Skeletal muscle cell (primary cell): ENCODE results near the gene KCNA3.
"Not testable (repeated sequence)": the region's sequence is repeated elsewhere in the genome, so short reads cannot be mapped to it uniquely, and the experiment has no call there.

ENCODE experiments used
- DNase-seq: peaks from one replicate; pipeline ENCODE4 v3.0.0-alpha.2; 2010; ENCODE audit warnings: low read depth
- H3K4me3 ChIP-seq: 2 replicates; pipeline ENCODE4 v1.5.1; 2011; ENCODE audit warnings: low read depth, mild to moderate bottlenecking, control low read depth, low read length, moderate library complexity

Gene KCNA3

DNA sequence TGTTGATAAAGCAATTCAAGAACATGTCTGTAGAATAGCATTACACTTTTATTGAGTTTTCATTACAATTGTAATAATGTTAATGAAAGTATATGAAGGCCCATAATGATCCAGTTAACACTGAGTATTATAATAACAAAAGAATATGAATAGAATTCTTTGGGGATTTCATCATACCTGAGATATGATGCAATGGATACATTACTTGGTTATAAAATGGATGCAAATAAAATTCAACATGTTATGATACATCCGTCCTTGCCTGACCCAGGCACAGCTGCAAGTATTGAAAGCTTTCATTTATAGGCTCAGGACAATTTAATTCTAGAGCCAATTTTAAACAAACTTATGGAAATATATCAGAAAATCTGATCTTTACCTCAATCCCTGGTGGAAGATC, 8.2 kb upstream of the KCNA3 start:
- no peak for DNase-seq
- H3K4me3 ChIP-seq, result no peak overlapping the region

DNA sequence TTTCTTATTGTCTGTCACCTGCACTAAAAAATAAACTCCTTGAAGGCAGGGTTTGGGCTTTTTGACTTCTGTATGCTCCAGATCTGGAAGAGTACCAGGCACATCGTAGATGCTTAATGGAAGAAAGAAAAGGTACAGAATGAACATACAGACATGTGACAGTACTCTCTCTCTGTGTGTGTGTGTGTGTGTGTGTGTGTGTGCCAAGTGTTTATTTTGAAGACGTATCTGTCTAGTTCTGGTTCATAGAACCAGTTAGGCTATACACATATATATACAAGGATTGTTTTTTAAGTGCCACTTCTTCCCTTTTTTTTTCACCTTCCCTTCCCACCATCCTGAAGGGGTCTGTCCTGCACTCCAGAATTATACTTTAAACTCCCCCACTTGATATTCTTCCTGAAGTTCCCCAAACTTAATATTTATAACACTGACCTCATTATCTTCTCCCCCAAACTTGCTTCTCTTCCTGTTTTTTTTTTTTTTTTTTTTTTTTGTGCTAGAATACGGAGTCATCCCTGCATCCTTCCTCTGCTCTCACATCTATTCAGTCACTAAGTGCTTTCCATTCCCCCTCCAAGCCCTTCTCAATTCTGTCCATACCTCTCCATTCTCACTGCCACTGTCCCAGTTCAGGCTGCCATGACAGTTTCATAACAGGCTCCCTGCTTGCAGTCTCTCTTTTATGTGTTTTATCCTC, 5.4 kb upstream of the KCNA3 start:
- H3K4me3 ChIP-seq, result no peak overlapping the region
- DNase-seq, result no peak

GRCh38 chr1:110677526-110677925, 2.8 kb upstream of the KCNA3 start:
- no peak overlapping the region for H3K4me3 ChIP-seq
- no peak for DNase-seq

DNA sequence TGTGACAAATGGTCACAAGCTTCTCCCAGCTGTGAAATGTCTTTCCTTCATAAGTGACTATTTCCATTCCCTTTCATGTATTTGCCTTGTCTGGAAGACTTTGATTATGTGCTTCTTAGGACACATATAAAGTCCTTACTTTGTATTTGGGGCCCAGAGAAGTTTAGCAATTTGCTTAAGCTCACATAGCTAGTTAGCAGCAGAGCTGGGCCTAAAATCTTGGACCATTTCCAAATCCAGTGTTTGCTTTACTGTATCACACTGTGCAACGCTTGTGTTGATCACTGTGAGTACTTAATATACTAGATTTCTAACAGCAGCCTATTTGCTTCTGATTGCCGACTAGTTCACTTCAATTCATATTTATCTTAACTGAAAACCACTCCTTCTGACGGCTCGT, 2.2 kb upstream of the KCNA3 start:
- no peak for DNase-seq
- H3K4me3 ChIP-seq, result no peak overlapping the region

DNA sequence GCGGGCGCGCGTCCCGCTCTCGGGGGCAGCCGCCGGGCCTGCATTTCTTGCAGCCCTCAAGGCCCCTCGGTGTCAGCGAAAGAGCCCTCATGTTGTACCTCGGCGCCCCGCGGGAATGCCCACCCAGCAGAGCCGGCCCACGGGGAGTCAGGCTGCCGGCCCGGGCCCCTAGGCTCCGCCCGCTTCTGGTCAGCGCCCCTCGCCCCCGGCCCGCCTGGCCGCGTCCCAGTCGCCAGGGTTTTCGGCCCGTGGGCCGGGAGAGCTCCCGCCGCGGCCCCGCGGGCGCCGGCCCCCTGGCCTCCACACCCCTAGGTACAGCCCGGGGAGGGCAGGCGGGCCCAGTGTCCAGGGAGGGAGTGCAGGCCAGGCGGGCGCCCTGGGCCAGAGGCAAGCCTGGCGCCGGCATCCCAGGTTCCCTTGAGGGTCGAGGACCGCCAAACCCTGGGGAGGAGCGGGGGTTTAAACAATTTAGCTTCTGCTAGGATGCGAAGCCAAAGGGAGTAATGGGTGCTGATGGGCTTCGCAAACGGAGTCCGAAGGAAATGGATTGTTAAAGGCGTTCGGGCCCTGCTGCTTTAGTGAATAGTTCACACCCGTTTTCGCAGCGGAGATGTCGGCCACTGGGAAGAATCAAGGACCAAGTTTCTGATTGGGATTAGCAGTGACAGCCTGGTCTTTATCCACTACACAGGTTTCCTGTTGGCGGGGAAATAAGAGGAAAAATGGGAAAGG, 486 bp upstream of the KCNA3 start:
- DNase-seq, result no peak
- peak overlapping the region; percentile 42 for H3K4me3 ChIP-seq

GRCh38 chr1:110673805-110674336, 869 bp downstream of the KCNA3 start:
- H3K4me3 ChIP-seq, result no peak overlapping the region
- no peak for DNase-seq

DNA sequence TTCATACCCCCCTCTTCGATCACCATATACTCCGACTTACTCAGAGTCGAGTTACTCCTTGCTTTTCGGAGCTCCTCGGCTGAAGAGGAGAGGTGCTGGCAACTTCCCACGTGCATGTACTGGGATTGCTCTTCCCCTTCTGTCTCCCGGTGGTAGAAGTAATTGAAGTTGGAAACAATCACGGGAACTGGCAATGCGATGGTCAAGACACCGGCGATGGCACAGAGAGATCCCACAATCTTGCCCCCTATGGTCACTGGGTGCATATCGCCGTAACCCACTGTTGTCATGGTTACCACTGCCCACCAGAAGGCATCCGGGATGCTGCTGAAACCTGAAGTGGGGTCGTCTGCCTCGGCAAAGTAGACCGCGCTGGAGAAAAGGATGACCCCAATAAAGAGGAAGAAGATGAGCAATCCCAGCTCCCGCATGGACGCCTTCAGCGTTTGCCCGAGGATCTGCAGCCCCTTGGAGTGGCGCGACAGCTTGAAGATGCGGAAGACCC, 1.5 kb downstream of the KCNA3 start:
- DNase-seq, result no peak
- H3K4me3 ChIP-seq, result no peak overlapping the region

- no peak for DNase-seq
- H3K4me3 ChIP-seq, result no peak overlapping the region
These were observed 2.0 kb downstream of the KCNA3 start for GRCh38 chr1:110672753-110673108.

- no peak for DNase-seq
- H3K4me3 ChIP-seq, result no peak overlapping the region
These were observed 2.6 kb downstream of the KCNA3 start for GRCh38 chr1:110672001-110672752.

GRCh38 chr1:110671361-110671760, 3.4 kb downstream of the KCNA3 start:
- DNase-seq, result no peak
- H3K4me3 ChIP-seq, result no peak overlapping the region

- no peak for DNase-seq
- no peak overlapping the region for H3K4me3 ChIP-seq
These were observed 6.2 kb downstream of the KCNA3 start for GRCh38 chr1:110668549-110668948.

- no peak for DNase-seq
- no peak overlapping the region for H3K4me3 ChIP-seq
These were observed 7.0 kb downstream of the KCNA3 start for GRCh38 chr1:110667776-110668175.

DNA sequence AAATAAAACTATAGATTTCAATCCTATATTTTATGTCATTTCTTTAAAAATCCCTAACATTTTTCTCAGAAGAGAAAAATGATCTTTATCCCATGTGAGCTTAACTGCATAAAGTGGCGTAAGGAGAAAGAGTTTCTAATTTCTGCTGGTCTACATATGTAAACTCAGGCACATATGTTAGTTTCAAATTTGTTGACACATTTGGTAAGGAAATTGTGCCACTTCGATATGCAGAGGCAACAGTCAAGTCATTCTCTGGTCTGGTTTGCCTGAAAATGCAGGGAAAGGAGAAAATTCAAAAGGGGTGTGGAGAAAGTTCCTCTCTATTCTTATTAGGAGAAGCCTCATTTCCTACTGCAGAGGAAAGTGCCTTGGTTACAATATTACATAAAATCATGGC, 11.5 kb downstream of the KCNA3 start:
- no peak for DNase-seq
- no peak overlapping the region for H3K4me3 ChIP-seq

- not testable (repeated sequence) for H3K4me3 ChIP-seq
These were observed 15.2 kb downstream of the KCNA3 start for GRCh38 chr1:110659559-110659958.

DNA sequence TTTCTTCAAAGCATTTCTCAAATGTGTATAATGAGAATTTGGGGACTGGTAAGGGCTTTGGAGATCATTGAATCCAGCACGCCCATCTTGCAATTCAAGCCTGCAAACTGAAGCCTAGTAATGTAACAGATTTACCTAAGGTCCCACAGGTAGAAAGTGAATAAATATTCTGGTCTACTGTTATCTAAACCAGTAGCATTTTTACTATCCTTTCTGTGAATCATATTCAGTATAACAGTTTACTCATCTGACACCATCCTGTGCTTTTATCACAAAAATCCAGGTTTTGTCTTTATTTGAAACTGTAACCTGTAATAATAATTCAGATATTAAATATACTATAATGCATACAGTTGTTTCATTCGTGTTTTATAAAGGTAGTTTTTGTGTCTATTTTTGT, 17.4 kb downstream of the KCNA3 start:
- DNase-seq, result no peak
- H3K4me3 ChIP-seq, result no peak overlapping the region

More at GRCh38 chr1:110659559-110659958, 15.2 kb downstream of the KCNA3 start:
- not testable (repeated sequence) for DNase-seq

DNA sequence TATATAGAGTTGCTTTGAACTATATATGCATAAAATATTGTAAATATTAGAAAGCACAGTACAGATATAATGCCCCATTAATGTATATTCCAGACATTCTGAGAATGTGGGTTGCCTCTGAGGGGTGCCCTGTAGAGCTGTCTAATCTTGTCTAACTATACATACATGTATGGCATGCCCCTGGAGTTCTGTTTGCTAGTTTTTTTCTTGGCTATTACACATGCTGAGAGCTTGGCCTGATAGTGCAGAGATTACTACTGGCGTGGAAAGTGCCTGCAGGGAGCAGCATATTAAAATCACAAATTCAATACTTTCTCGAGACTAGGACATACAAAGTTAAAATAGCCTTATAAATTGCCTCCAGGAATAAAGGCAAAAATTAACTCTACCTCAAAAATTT, 24.1 kb downstream of the KCNA3 start:
- DNase-seq, result no peak
- no peak overlapping the region for H3K4me3 ChIP-seq

DNA sequence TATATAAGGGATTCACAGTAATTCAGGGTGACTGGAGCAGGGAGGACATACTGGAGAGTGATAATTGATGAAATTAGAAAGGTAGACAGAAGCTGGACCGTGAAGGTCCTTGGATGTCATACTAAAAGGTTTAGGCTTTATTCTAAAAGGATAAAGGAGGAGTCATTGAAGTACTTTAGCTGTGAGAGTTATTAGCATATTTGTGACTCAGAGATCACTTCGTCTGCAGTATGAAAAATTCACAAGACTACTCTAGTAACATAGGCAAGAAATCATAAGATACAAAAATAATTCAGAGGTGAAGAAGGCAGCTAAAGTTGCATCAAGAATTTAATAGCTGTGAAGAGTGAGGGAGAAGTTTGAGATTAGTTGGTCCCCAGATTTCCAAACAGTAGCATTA, 26.3 kb downstream of the KCNA3 start:
- no peak overlapping the region for H3K4me3 ChIP-seq
- no peak for DNase-seq

- no peak for DNase-seq
- no peak overlapping the region for H3K4me3 ChIP-seq
These were observed 27.4 kb downstream of the KCNA3 start for GRCh38 chr1:110647254-110647891.

GRCh38 chr1:110645821-110646735, 28.7 kb downstream of the KCNA3 start:
- H3K4me3 ChIP-seq, result no peak overlapping the region
- DNase-seq, result peak; percentile 4
